ENCODE data around the gene ZNRF3. TPM values are rescaled to one million over a fixed set of nuclear protein-coding genes. Genes with fewer than 3 reads are reported as not detected.
"Not testable (repeated sequence)": the region's sequence is repeated elsewhere in the genome, so short reads cannot be mapped to it uniquely, and the experiment has no call there.

ZNRF3 gene
- total and polyA plus RNA-seq, 8 donors = 2.4 to 6.8 (median 3.9) TPM

GRCh38 chr22:28841111-28841510 is 42.3 kb upstream of the ZNRF3 start:
- 87 to 91% methylated on average over 5 of the region's 5 CpGs for WGBS, 2 donors
- H3K27me3 ChIP-seq = no peaks in the 10 kb centered on the region
- H3K27ac ChIP-seq = no peak overlapping the region

GRCh38 chr22:28843633-28844032 is 39.7 kb upstream of the ZNRF3 start:
- no peak for TF ChIP-seq CTCF (IDR thresholded peaks at IDR 0.05)
- H3K36me3 ChIP-seq = no peaks in the 10 kb centered on the region
- 78 to 80% methylated on average over 2 of the region's 2 CpGs for WGBS, 2 donors
- FAIRE-seq (no peak), DNase-seq (no peak), ATAC-seq (no peak)
- H3K4me3 ChIP-seq = no peak overlapping the region
- intact Hi-C loops (cut with DNase I) = no loop called here
- no peaks in the 10 kb centered on the region for H3K9me3 ChIP-seq
- no peak overlapping the region for H3K27ac ChIP-seq
- no peaks in the 10 kb centered on the region for H3K27me3 ChIP-seq
- no peaks in the 10 kb centered on the region for H3K4me1 ChIP-seq

More at GRCh38 chr22:28841111-28841510, 42.3 kb upstream of the ZNRF3 start:
- Histone ChIP-seq H3K9me3 (no peaks in the 10 kb centered on the region), H3K4me1 (no peaks in the 10 kb centered on the region), H3K36me3 (no peaks in the 10 kb centered on the region), H3K4me3 (no peak overlapping the region)
- ATAC-seq (no peak), FAIRE-seq (no peak), DNase-seq (no peak)
- no peak for TF ChIP-seq CTCF (IDR thresholded peaks at IDR 0.05)
- intact Hi-C loops (cut with DNase I) = no loop called here

- ATAC-seq; intact Hi-C loops (cut with DNase I); H3K27me3 ChIP-seq; DNase-seq; H3K9me3 ChIP-seq; FAIRE-seq; H3K4me1 ChIP-seq; H3K36me3 ChIP-seq; H3K27ac ChIP-seq; H3K4me3 ChIP-seq: not testable (repeated sequence)
- WGBS, 2 donors = 88 to 92% methylated on average over 2 of the region's 2 CpGs
Observed at GRCh38 chr22:28844277-28844676, 39.1 kb upstream of the ZNRF3 start.

- H3K4me3 ChIP-seq = no peak overlapping the region
- no peak overlapping the region for H3K27ac ChIP-seq
- ATAC-seq = no peak
- no peaks in the 10 kb centered on the region for H3K9me3 ChIP-seq
- WGBS, 2 donors = 93 to 97% methylated on average over 2 of the region's 2 CpGs
- H3K4me1 ChIP-seq = no peaks in the 10 kb centered on the region
- DNase-seq = no peak
- H3K36me3 ChIP-seq = no peaks in the 10 kb centered on the region
- intact Hi-C loops (cut with DNase I) = no loop called here
- TF ChIP-seq CTCF (IDR thresholded peaks at IDR 0.05) = no peak
- FAIRE-seq = no peak
- H3K27me3 ChIP-seq = no peaks in the 10 kb centered on the region
Observed at GRCh38 chr22:28846994-28847393, 36.4 kb upstream of the ZNRF3 start.

GRCh38 chr22:28855355-28856094 is 27.8 kb upstream of the ZNRF3 start:
- peak; percentile 71 to 92 (median 78) for TF ChIP-seq CTCF (IDR thresholded peaks at IDR 0.05)
- FAIRE-seq (peak; percentile 64), DNase-seq (peak in 3 of 6 donors; percentile 21 to 69 (median 45)), ATAC-seq (peak; percentile 84 to 98 (median 92))
- Histone ChIP-seq H3K9me3 (no peaks in the 10 kb centered on the region), H3K4me1 (no peaks in the 10 kb centered on the region), H3K27ac (no peak overlapping the region), H3K36me3 (no peaks in the 10 kb centered on the region), H3K4me3 (no peak overlapping the region), H3K27me3 (no peaks in the 10 kb centered on the region)
- 10% methylated on average over 6 of the region's 6 CpGs for WGBS, 2 donors
- intact Hi-C loops (cut with DNase I) = loop anchor here in 1 of 3 donors (5.0 kb wide), 1 partner anchor 187 kb away; no protein-coding TSS in a partner anchor
